ENCODE results near the gene DYSF.

Gene DYSF

GRCh38 chr2:71502941-71503738 is 49.8 kb downstream of the DYSF start:
- no peak for DNase-seq (ENCODE audit: low read depth)

GRCh38 chr2:71503837-71504236 is 50.5 kb downstream of the DYSF start:
- DNase-seq (ENCODE audit: low read depth): no peak

- no peak for DNase-seq (ENCODE audit: low read depth)
Observed at GRCh38 chr2:71504611-71505010, 51.2 kb downstream of the DYSF start.

GRCh38 chr2:71505086-71505769 is 51.9 kb downstream of the DYSF start:
- no peak for DNase-seq (ENCODE audit: low read depth)

- no peak for DNase-seq (ENCODE audit: low read depth)
Observed at GRCh38 chr2:71505770-71506140, 52.4 kb downstream of the DYSF start.

GRCh38 chr2:71506222-71507153 is 53.1 kb downstream of the DYSF start:
- no peak for DNase-seq (ENCODE audit: low read depth)

GRCh38 chr2:71507476-71507875 is 54.1 kb downstream of the DYSF start:
- DNase-seq (ENCODE audit: low read depth): no peak

- no peak for DNase-seq (ENCODE audit: low read depth)
Observed at GRCh38 chr2:71510196-71510807, 56.9 kb downstream of the DYSF start.

GRCh38 chr2:71510938-71511337 is 57.6 kb downstream of the DYSF start:
- DNase-seq (ENCODE audit: low read depth): no peak

GRCh38 chr2:71511776-71512175 is 58.4 kb downstream of the DYSF start:
- no peak for DNase-seq (ENCODE audit: low read depth)

- no peak for DNase-seq (ENCODE audit: low read depth)
Observed at GRCh38 chr2:71512386-71512785, 59.0 kb downstream of the DYSF start.

GRCh38 chr2:71513096-71513495 is 59.7 kb downstream of the DYSF start:
- DNase-seq (ENCODE audit: low read depth): no peak

- DNase-seq (ENCODE audit: low read depth): no peak
Observed at GRCh38 chr2:71513721-71514120, 60.4 kb downstream of the DYSF start.

- DNase-seq (ENCODE audit: low read depth): no peak
Observed at GRCh38 chr2:71516253-71516888, 63.0 kb downstream of the DYSF start.

GRCh38 chr2:71517851-71518250 is 64.5 kb downstream of the DYSF start:
- DNase-seq (ENCODE audit: low read depth): no peak

GRCh38 chr2:71521436-71521950 is 68.1 kb downstream of the DYSF start:
- no peak for DNase-seq (ENCODE audit: low read depth)

- DNase-seq (ENCODE audit: low read depth): no peak
Observed at GRCh38 chr2:71524476-71524875, 71.1 kb downstream of the DYSF start.

GRCh38 chr2:71526141-71526540 is 72.8 kb downstream of the DYSF start:
- DNase-seq (ENCODE audit: low read depth): no peak

- DNase-seq (ENCODE audit: low read depth): no peak
Observed at GRCh38 chr2:71526975-71527374, 73.6 kb downstream of the DYSF start.

GRCh38 chr2:71528131-71528591 is 74.8 kb downstream of the DYSF start:
- DNase-seq (ENCODE audit: low read depth): no peak

GRCh38 chr2:71528749-71529148 is 75.4 kb downstream of the DYSF start:
- DNase-seq (ENCODE audit: low read depth): no peak
